Medulla oblongata (tissue), 1 donor: Measurements from ENCODE around the gene C19orf81.

Experiments
- DNase-seq: peaks from one replicate; pipeline ENCODE4 v3.0.0-alpha.2; 2015; ENCODE audit errors: extremely low spot score

C19orf81 gene

GRCh38 chr19:50658441-50659317 lies 9.4 kb downstream of the C19orf81 start:
- DNase-seq: peak; percentile 90

GRCh38 chr19:50659318-50660087 lies 10.3 kb downstream of the C19orf81 start:
- no peak for DNase-seq

GRCh38 chr19:50660088-50660366 lies 10.8 kb downstream of the C19orf81 start:
- DNase-seq: no peak

GRCh38 chr19:50661023-50661422 lies 11.8 kb downstream of the C19orf81 start:
- no peak for DNase-seq

GRCh38 chr19:50661766-50662650 lies 12.8 kb downstream of the C19orf81 start:
- no peak for DNase-seq

- DNase-seq: no peak
Observed at GRCh38 chr19:50662651-50663481, 13.6 kb downstream of the C19orf81 start.

- DNase-seq: no peak
Observed at GRCh38 chr19:50663482-50663790, 14.2 kb downstream of the C19orf81 start.

- DNase-seq: no peak
Observed at GRCh38 chr19:50664204-50664603, 15.0 kb downstream of the C19orf81 start.

GRCh38 chr19:50666346-50667176 lies 17.3 kb downstream of the C19orf81 start:
- DNase-seq: no peak

GRCh38 chr19:50667177-50667758 lies 18.0 kb downstream of the C19orf81 start:
- no peak for DNase-seq

- no peak for DNase-seq
Observed at GRCh38 chr19:50667759-50668231, 18.6 kb downstream of the C19orf81 start.

- no peak for DNase-seq
Observed at GRCh38 chr19:50668416-50668815, 19.2 kb downstream of the C19orf81 start.

GRCh38 chr19:50668879-50669278 lies 19.6 kb downstream of the C19orf81 start:
- no peak for DNase-seq

GRCh38 chr19:50669302-50670101 lies 20.3 kb downstream of the C19orf81 start:
- peak; percentile 27 for DNase-seq

- DNase-seq: no peak
Observed at GRCh38 chr19:50670102-50670380, 20.8 kb downstream of the C19orf81 start.

- no peak for DNase-seq
Observed at GRCh38 chr19:50673118-50673517, 23.9 kb downstream of the C19orf81 start.

- no peak for DNase-seq
Observed at GRCh38 chr19:50676625-50677197, 27.5 kb downstream of the C19orf81 start.

- DNase-seq: no peak
Observed at GRCh38 chr19:50677636-50678035, 28.4 kb downstream of the C19orf81 start.

GRCh38 chr19:50678323-50678722 lies 29.1 kb downstream of the C19orf81 start:
- DNase-seq: no peak
